ENCODE results near the gene SLC39A6.
"Not testable (repeated sequence)": the region's sequence is repeated elsewhere in the genome, so short reads cannot be mapped to it uniquely, and the experiment has no call there.

Gene SLC39A6

DNA sequence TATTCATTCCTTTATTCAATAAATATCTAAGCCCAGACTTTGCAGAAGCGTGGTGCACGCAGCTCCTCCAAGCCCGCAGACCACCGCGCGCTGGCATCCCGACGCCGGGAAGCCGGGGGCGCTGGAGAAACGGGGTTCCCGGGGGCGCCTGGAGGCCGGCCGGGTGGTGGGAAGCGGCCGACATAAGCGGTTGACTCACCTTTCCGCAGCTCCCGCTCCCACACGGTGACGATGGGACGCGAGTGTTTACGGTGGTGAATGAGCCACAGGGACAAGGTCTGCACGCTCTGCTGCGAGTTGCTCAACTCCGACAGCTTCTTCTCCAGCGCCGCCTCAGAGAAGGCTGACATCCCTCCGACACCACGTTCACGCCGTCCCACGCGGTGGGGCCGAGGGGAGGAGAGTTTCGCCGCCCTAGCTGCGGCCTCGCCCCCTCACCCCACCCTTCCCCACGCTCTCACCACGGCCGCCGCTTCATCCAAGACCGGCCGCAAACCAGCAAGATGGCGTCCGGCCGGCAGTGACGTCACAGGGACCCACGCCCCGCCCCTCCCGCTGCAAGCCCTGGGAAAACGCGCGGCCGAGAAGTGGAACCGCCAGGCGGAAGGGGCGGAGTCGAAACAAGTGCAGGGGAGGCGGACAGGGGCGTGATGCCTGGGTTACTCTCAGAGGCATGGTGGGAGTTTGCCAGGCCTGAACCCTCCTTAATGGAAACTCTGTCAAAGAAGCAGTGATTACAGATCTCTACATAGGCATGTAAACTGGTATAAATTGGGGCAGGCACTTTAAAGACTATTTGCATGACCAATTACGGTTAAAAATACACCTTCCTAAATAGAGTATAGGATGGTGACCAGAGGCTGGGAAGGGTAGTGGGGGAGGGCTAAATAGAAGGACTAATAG, 61.8 kb downstream of the SLC39A6 start, which contains the start of gene RPRD1A:
Gene RPRD1A (minus strand): TSS at position 505 of the 903 bp plus-strand sequence. CDS start 155 bp downstream, at position 350.
- Histone ChIP-seq H3K4me1 (ENCODE audit: control insufficient read depth in 5 of 5, insufficient read depth in 5 of 5, low read length in 5 of 5) (peaks cover 7 to 20% (median 18%) of the 10 kb centered on the region in 5 donors), H3K27ac (ENCODE audit: low read depth, low read length) (peak within 1 kb of the TSS; percentile 79)

DNA sequence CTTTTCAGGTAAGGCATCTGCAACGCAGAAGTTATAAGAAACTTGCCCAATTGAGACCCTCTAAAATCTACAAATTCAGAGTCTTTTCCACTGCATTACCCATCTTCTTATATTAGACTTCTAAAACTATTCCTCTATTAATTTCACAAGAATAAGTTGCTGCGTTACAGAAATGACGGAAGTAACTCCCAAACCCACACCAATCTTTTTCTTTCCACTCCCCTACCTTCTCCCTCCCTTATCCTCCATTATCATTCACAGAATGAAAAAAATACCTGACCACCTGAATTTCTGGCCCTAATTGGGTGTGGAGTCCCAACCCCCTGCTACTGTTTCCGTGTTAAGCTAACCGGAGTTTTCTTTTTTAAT, 62.5 kb downstream of the SLC39A6 start:
- Histone ChIP-seq H3K4me1 (ENCODE audit: control insufficient read depth in 5 of 5, insufficient read depth in 5 of 5, low read length in 5 of 5) (peaks cover 7 to 20% (median 18%) of the 10 kb centered on the region in 5 donors), H3K4me3 (ENCODE audit: low read depth in 1 of 5, low read length in 5 of 5) (peak overlapping the region; percentile 80 to 97 (median 95)), H3K36me3 (ENCODE audit: control insufficient read depth in 5 of 5, insufficient read depth in 5 of 5, low read length in 5 of 5) (no peaks in the 10 kb centered on the region), H3K9me3 (ENCODE audit: control insufficient read depth in 5 of 5, low read length in 5 of 5) (no peaks in the 10 kb centered on the region), H3K9ac (ENCODE audit: low read length in 5 of 5) (peak overlapping the region; percentile 74 to 87 (median 83)), H3K27ac (ENCODE audit: low read depth, low read length) (peak overlapping the region; percentile 79), H3K27me3 (ENCODE audit: control insufficient read depth in 5 of 5, insufficient read depth in 4 of 5, low read length in 5 of 5) (peaks cover 0 to 7% (median 0%) of the 10 kb centered on the region in 5 donors)

More for the DNA sequence above, 61.8 kb downstream of the SLC39A6 start, which contains the start of gene RPRD1A:
- H3K27me3 ChIP-seq (ENCODE audit: control insufficient read depth in 5 of 5, insufficient read depth in 4 of 5, low read length in 5 of 5) = peaks cover 0 to 7% (median 0%) of the 10 kb centered on the region in 5 donors
- H3K4me3 ChIP-seq (ENCODE audit: low read depth in 1 of 5, low read length in 5 of 5) = peak within 1 kb of the TSS; percentile 82 to 97 (median 95)
- H3K36me3 ChIP-seq (ENCODE audit: control insufficient read depth in 5 of 5, insufficient read depth in 5 of 5, low read length in 5 of 5) = no peaks in the 10 kb centered on the region
- no peaks in the 10 kb centered on the region for H3K9me3 ChIP-seq (ENCODE audit: control insufficient read depth in 5 of 5, low read length in 5 of 5)
- H3K9ac ChIP-seq (ENCODE audit: low read length in 5 of 5) = peak within 1 kb of the TSS; percentile 74 to 87 (median 83)

DNA sequence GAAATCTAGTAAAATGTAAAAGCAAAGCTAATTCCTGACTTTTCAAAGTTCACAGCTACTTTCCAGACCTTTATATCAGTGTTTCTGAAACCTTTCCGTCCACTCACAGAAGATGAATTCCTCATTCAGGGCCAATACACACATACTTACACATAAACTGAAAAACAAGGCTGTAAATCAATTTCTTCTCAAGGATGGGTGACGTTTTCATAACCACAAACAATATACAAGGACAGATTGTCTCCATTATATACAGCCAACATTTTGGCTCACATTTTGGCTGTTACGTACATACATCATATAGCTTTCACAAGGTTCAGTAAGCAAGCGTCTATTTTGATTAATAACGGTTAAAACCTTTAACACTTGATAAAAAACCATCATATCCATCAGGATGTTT, 63.1 kb downstream of the SLC39A6 start:
- H3K9me3 ChIP-seq (ENCODE audit: control insufficient read depth in 5 of 5, low read length in 5 of 5) = no peaks in the 10 kb centered on the region
- H3K27ac ChIP-seq (ENCODE audit: low read depth, low read length) = no peak overlapping the region
- peak overlapping the region in 1 of 5 donors; percentile 53 for H3K9ac ChIP-seq (ENCODE audit: low read length in 5 of 5)
- H3K4me1 ChIP-seq (ENCODE audit: control insufficient read depth in 5 of 5, insufficient read depth in 5 of 5, low read length in 5 of 5) = peaks cover 7 to 20% (median 18%) of the 10 kb centered on the region in 5 donors
- no peaks in the 10 kb centered on the region for H3K36me3 ChIP-seq (ENCODE audit: control insufficient read depth in 5 of 5, insufficient read depth in 5 of 5, low read length in 5 of 5)
- peaks cover 0 to 7% (median 0%) of the 10 kb centered on the region in 5 donors for H3K27me3 ChIP-seq (ENCODE audit: control insufficient read depth in 5 of 5, insufficient read depth in 4 of 5, low read length in 5 of 5)
- H3K4me3 ChIP-seq (ENCODE audit: low read depth in 1 of 5, low read length in 5 of 5) = peak overlapping the region in 4 of 5 donors; percentile 80 to 97 (median 88)

DNA sequence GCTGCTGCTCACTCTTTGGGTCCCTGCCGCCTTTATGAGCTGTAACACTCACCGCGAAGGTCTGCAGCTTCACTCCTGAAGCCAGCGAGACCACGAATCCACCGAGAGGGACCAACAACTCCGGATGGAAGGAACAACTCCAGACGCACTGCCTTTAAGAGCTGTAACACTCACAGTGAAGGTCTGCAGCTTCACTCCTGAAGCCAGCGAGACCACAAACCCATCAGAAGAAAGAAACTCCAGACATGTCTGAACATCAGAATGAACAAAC, 64.4 kb downstream of the SLC39A6 start:
- not testable (repeated sequence) for H3K27me3 ChIP-seq (ENCODE audit: control insufficient read depth in 5 of 5, insufficient read depth in 4 of 5, low read length in 5 of 5); H3K9me3 ChIP-seq (ENCODE audit: control insufficient read depth in 5 of 5, low read length in 5 of 5); H3K27ac ChIP-seq (ENCODE audit: low read depth, low read length); H3K36me3 ChIP-seq (ENCODE audit: control insufficient read depth in 5 of 5, insufficient read depth in 5 of 5, low read length in 5 of 5); H3K9ac ChIP-seq (ENCODE audit: low read length in 5 of 5); H3K4me3 ChIP-seq (ENCODE audit: low read depth in 1 of 5, low read length in 5 of 5)
- H3K4me1 ChIP-seq (ENCODE audit: control insufficient read depth in 5 of 5, insufficient read depth in 5 of 5, low read length in 5 of 5) = peaks cover 7 to 20% (median 18%) of the 10 kb centered on the region in 5 donors

DNA sequence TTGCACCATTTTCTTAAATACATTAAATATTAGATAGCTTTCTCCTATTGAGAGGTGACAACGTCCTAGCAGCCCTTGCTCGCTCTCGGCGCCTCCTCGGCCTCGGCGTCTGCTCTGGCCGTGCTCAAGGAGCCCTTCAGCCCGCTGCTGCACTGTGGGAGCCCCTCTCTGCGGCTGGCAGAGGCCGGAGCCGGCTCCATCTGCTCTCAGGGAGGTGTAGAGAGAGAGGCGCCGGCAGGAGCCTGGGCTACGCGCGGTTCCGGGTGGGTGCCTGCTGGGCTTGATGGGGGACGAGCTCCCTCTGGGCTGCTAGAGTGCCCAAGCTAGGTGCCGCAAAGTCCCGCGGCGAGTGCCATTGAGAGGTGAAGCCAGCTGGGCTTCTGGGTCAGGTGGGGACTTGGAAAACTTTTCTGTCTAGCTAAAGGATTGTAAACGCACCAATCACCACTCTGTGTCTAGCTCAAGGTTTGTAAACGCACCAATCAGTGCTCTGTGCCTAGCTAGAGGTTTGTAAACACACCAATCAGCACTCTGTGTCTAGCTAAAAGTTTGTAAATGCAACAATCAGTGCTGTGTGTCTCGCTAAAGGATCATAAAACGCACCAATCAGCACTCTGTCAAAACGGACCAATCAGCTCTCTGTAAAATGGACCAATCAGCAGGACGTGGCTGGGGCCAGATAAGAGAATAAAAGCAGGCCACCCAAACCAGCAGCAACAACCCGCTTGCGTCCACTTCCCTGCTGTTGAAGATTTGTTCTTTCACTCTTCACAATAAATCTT, 64.9 kb downstream of the SLC39A6 start:
- Histone ChIP-seq H3K27ac (ENCODE audit: low read depth, low read length) (no peak overlapping the region), H3K27me3 (ENCODE audit: control insufficient read depth in 5 of 5, insufficient read depth in 4 of 5, low read length in 5 of 5) (peaks cover 0 to 7% (median 0%) of the 10 kb centered on the region in 5 donors), H3K9me3 (ENCODE audit: control insufficient read depth in 5 of 5, low read length in 5 of 5) (no peaks in the 10 kb centered on the region), H3K4me3 (ENCODE audit: low read depth in 1 of 5, low read length in 5 of 5) (no peak overlapping the region), H3K4me1 (ENCODE audit: control insufficient read depth in 5 of 5, insufficient read depth in 5 of 5, low read length in 5 of 5) (peaks cover 7 to 20% (median 18%) of the 10 kb centered on the region in 5 donors), H3K36me3 (ENCODE audit: control insufficient read depth in 5 of 5, insufficient read depth in 5 of 5, low read length in 5 of 5) (no peaks in the 10 kb centered on the region), H3K9ac (ENCODE audit: low read length in 5 of 5) (no peak overlapping the region)

DNA sequence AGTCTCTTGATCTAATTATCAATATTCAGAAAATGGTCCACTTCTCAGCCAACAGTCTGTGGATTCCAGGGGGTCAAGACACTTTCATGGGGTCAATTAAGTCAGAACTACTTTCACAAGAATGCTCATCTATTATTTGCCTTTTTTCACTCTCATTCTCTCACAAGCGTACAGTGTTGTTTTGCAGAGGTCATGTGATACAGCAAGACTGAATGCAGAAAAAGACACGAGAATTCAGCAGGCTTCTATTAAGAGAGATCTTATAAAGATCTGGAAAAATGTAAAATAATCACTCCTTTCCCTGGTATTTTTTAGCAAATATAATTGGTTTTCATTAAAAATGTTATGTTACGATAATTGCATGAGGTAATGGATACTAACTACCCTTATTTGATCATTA, 70.5 kb downstream of the SLC39A6 start:
- H3K36me3 ChIP-seq (ENCODE audit: control insufficient read depth in 5 of 5, insufficient read depth in 5 of 5, low read length in 5 of 5) = no peaks in the 10 kb centered on the region
- no peak overlapping the region for H3K27ac ChIP-seq (ENCODE audit: low read depth, low read length)
- no peak overlapping the region for H3K4me3 ChIP-seq (ENCODE audit: low read depth in 1 of 5, low read length in 5 of 5)
- no peaks in the 10 kb centered on the region for H3K9me3 ChIP-seq (ENCODE audit: control insufficient read depth in 5 of 5, low read length in 5 of 5)
- peaks cover 0 to 6% (median 2%) of the 10 kb centered on the region in 5 donors for H3K4me1 ChIP-seq (ENCODE audit: control insufficient read depth in 5 of 5, insufficient read depth in 5 of 5, low read length in 5 of 5)
- no peak overlapping the region for H3K9ac ChIP-seq (ENCODE audit: low read length in 5 of 5)
- H3K27me3 ChIP-seq (ENCODE audit: control insufficient read depth in 5 of 5, insufficient read depth in 4 of 5, low read length in 5 of 5) = no peaks in the 10 kb centered on the region
